ENCODE results near the gene NSD2.

DNA sequence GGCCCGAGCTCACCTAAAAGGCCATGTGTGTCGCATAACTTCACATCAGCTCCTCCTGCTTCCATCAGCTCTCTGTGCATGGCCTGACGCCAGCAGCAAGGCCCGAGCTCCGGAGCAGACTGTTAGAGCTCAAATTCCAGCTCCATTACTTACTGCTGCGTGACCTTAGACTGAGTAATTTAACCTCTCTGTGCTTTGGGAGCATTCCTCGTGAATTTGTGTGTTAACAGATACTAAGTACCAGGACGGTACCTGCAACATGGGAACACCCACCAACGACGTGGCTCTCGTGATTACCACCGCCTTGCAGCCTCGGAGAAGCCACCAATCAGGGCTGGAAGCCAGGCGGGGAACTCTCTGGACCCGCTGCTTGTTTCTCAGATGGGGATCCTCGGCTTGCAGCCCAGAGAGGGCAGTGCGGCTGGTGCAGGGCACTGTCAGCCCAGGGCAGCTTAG lies 28.2 kb upstream of the NSD2 start:
- TF ChIP-seq, protein P1, sequence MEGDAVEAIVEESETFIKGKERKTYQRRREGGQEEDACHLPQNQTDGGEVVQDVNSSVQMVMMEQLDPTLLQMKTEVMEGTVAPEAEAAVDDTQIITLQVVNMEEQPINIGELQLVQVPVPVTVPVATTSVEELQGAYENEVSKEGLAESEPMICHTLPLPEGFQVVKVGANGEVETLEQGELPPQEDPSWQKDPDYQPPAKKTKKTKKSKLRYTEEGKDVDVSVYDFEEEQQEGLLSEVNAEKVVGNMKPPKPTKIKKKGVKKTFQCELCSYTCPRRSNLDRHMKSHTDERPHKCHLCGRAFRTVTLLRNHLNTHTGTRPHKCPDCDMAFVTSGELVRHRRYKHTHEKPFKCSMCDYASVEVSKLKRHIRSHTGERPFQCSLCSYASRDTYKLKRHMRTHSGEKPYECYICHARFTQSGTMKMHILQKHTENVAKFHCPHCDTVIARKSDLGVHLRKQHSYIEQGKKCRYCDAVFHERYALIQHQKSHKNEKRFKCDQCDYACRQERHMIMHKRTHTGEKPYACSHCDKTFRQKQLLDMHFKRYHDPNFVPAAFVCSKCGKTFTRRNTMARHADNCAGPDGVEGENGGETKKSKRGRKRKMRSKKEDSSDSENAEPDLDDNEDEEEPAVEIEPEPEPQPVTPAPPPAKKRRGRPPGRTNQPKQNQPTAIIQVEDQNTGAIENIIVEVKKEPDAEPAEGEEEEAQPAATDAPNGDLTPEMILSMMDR (IDR thresholded peaks at IDR 0.05; ENCODE audit: borderline replicate concordance, extremely low read depth, low read length, poor library complexity, severe bottlenecking), result no peak
- no peak for TF ChIP-seq EZH2 (IDR thresholded peaks at IDR 0.05; ENCODE audit: borderline replicate concordance, low read depth, low read length, severe bottlenecking)

Measured in DND-41 (cell line).